HCT116 (cell line): ENCODE measurements around the gene AP1AR. TPM values are rescaled to one million over a fixed set of nuclear protein-coding genes. Genes with fewer than 3 reads are reported as not detected.

Experiments used
- ATAC-seq: fragments of 200-7000 bp; cut with Tn5 transposase; 2 replicates; pipeline ENCODE4 v1.9.1; 2020; ENCODE audit warnings: mild to moderate bottlenecking, moderate library complexity
- BruUV-seq: library from RNA; stranded (reverse); fragments of 400-500 nt; replicated peaks from 2 replicates; lab custom pipeline; 2021; lab: Mats Ljungman, UMichigan
- CTCF ChIA-PET: fragments of 300-600 bp; sonication (Branson Sonifier 250); formaldehyde crosslinking; loops from one replicate; lab custom pipeline; 2021; ENCODE audit warnings: antibody characterized with exemption; lab: Charles Lee
- POLR2A ChIA-PET: fragments of 300-600, 350-600 bp; sonication (Branson Sonifier 250); formaldehyde crosslinking; loops from one replicate; lab custom pipeline; 2021; ENCODE audit warnings: antibody characterized with exemption; lab: Charles Lee
- RAD21 ChIA-PET, 2 experiments: fragments of 300-600 bp; sonication (Branson Sonifier 250); formaldehyde crosslinking; loops; one replicate each; lab custom pipeline; 2023; ENCODE audit warnings: low total read pairs in 2 of 2; ENCODE audit not compliant: uncharacterized antibody in 2 of 2, unreplicated experiment in 2 of 2, low non-redundant PET in 1 of 2; lab: Charles Lee
- DNase-seq: peaks from one replicate; pipeline ENCODE4 v3.0.0-alpha.2; 2010; ENCODE audit warnings: low read depth, low spot score
- H2AFZ ChIP-seq: fragments of 200-600 bp; shearing (Covaris generic), sonication (generic); 2 replicates; pipeline ENCODE4 v1.6.1; 2017; ENCODE audit warnings: low read depth, mixed run types, mixed read lengths, antibody characterized with exemption, low read length; ENCODE audit not compliant: poor library complexity, severe bottlenecking
- H3K27ac ChIP-seq: 2 replicates; pipeline ENCODE4 v1.5.1; 2012; ENCODE audit warnings: low read depth, low read length
- H3K27me3 ChIP-seq: fragments of 200-600 bp; sonication (generic); 2 replicates; pipeline ENCODE4 v1.6.1; 2016; ENCODE audit warnings: mixed run types, low read length, mixed read lengths; ENCODE audit not compliant: insufficient read depth
- H3K36me3 ChIP-seq, 2 experiments: fragments of 200-500 bp in 1 of 2; fragments of 200-600 bp in 1 of 2; sonication (Bioruptor generic) in 1 of 2; sonication (generic) in 1 of 2; 2 replicates each; pipeline versions ENCODE4 v1.5.1 to v1.6.1; 2014 to 2016; ENCODE audit warnings: low read length in 2 of 2, inconsistent platforms in 1 of 2, mixed read lengths in 1 of 2, mixed run types in 1 of 2; ENCODE audit not compliant: insufficient read depth in 2 of 2, control insufficient read depth in 1 of 2
- H3K4me1 ChIP-seq, 2 experiments: fragments of 200-600 bp in 1 of 2; sonication (generic) in 1 of 2; 2 replicates each; pipeline versions ENCODE4 v1.5.1 to v1.6.1; 2012 to 2017; ENCODE audit warnings: low read length in 2 of 2, inconsistent platforms in 1 of 2, mild to moderate bottlenecking in 1 of 2, mixed read lengths in 1 of 2, mixed run types in 1 of 2, moderate library complexity in 1 of 2; ENCODE audit not compliant: insufficient read depth in 2 of 2, control insufficient read depth in 1 of 2
- H3K4me2 ChIP-seq: fragments of 200-600 bp; sonication (generic); 2 replicates; pipeline ENCODE4 v1.6.1; 2017; ENCODE audit warnings: mixed run types, low read length, mixed read lengths
- H3K4me3 ChIP-seq, 2 experiments: fragments of 200-600 bp in 1 of 2; sonication (generic) in 1 of 2; replicated peaks in 1 of 2; 2 replicates each; pipeline ENCODE4 v1.5.1; 2011 to 2016; ENCODE audit warnings: low read length in 2 of 2, control low read depth in 1 of 2, low read depth in 1 of 2, mild to moderate bottlenecking in 1 of 2, mixed read lengths in 1 of 2, mixed run types in 1 of 2
- H3K79me2 ChIP-seq: fragments of 200-600 bp; sonication (generic); 2 replicates; pipeline ENCODE4 v1.6.1; 2017; ENCODE audit warnings: mild to moderate bottlenecking, mixed run types, low read length, moderate library complexity, mixed read lengths; ENCODE audit not compliant: insufficient read depth
- H3K9ac ChIP-seq: fragments of 200-600 bp; sonication (generic); 2 replicates; pipeline ENCODE4 v1.6.1; 2016; ENCODE audit warnings: low read length, mixed read lengths
- H3K9me2 ChIP-seq: fragments of 200-600 bp; sonication (generic), shearing (Covaris generic); 2 replicates; pipeline ENCODE4 v1.6.1; 2017; ENCODE audit warnings: mixed run types, mild to moderate bottlenecking, moderate library complexity; ENCODE audit not compliant: insufficient read depth
- H3K9me3 ChIP-seq, 2 experiments: fragments of 200-500 bp in 1 of 2; fragments of 200-600 bp in 1 of 2; sonication (Bioruptor generic) in 1 of 2; sonication (generic) in 1 of 2; 2 replicates each; pipeline ENCODE4 v1.6.1; 2014 to 2017; ENCODE audit warnings: low read length in 2 of 2, mixed read lengths in 2 of 2, inconsistent platforms in 1 of 2, low read depth in 1 of 2, mild to moderate bottlenecking in 1 of 2, mixed run types in 1 of 2, moderate library complexity in 1 of 2; ENCODE audit not compliant: control insufficient read depth in 1 of 2, insufficient read depth in 1 of 2
- H4K20me1 ChIP-seq: fragments of 200-600 bp; sonication (generic), shearing (Covaris generic); 2 replicates; pipeline ENCODE4 v1.6.1; 2017; ENCODE audit warnings: mixed run types, mild to moderate bottlenecking, moderate library complexity; ENCODE audit not compliant: insufficient read depth
- CBX3 ChIP-seq: IDR thresholded peaks from 2 replicates; pipeline ENCODE4 v1.6.1; 2012; ENCODE audit warnings: low read depth
- CEBPB ChIP-seq: IDR thresholded peaks from 2 replicates; pipeline ENCODE4 v1.6.1; 2012; ENCODE audit warnings: low read depth
- JUND ChIP-seq: IDR thresholded peaks from 2 replicates; pipeline ENCODE4 v1.6.1; 2012
- SRF ChIP-seq: IDR thresholded peaks from 2 replicates; pipeline ENCODE4 v1.6.1; 2012; ENCODE audit warnings: low read depth
- YY1 ChIP-seq: IDR thresholded peaks from 2 replicates; pipeline ENCODE4 v1.6.1; 2011; ENCODE audit warnings: low read length, low read depth, moderate library complexity, mild to moderate bottlenecking; ENCODE audit not compliant: insufficient replicate concordance; ENCODE audit errors: extremely low read depth
- ZFX ChIP-seq: fragments of 450-650 bp; IDR thresholded peaks from 2 replicates; pipeline ENCODE4 v1.6.1; 2017
- intact Hi-C: fragments of 100-400 bp; cut with micrococcal nuclease; formaldehyde crosslinking; loops from 2 replicates; pipeline ENCODE4 v1.10.0; 2022
- total RNA-seq: library from RNA; stranded (reverse); gene quantifications from one replicate; pipeline ENCODE4 v1.2.1, GENCODE V29; 2021; ENCODE audit not compliant: unreplicated experiment
- TF ChIP-seq, protein P1 (sequence below): IDR thresholded peaks from 2 replicates; pipeline ENCODE4 v1.6.1; 2012
- TF ChIP-seq, protein P2 (sequence below), 3 experiments: fragments of 200-600 bp in 1 of 3; sonication (generic) in 1 of 3; IDR thresholded peaks in 2 of 3; conservative IDR thresholded peaks in 1 of 3; 2 replicates each; pipeline ENCODE4 v1.5.1; 2012 to 2017; ENCODE audit warnings: low read depth in 2 of 3, low read length in 2 of 3, antibody characterized with exemption in 1 of 3, borderline replicate concordance in 1 of 3, control low read depth in 1 of 3, mild to moderate bottlenecking in 1 of 3, mixed read lengths in 1 of 3, mixed run types in 1 of 3, moderate library complexity in 1 of 3; ENCODE audit not compliant: insufficient read depth in 1 of 3

Gene AP1AR
- total RNA-seq, 1 experiment from 2014 or later: 56.7 TPM

DNA sequence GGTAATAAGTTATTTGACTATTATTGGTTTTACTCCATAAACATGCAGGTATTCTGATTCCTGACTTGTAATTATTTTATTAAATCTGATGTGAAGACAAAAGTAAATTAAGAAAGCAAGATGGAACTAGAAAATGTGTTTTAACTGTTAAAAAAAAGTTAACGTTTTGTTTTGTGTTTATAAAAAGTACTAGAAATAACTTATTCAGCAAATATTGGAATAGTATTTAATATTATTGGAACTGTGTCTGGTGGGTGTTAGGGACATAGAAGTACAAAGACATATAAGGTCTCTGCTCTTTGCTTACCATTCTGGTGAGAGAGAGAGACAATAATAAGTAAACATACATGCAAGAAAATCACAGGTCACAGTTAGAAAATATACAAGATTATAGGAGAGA is 38.5 kb downstream of the AP1AR start:
- BruUV-seq: no TSS peak
- Histone ChIP-seq H3K27me3 (no peaks in the 10 kb centered on the region), H3K27ac (no peak overlapping the region), H3K4me3 (no peak overlapping the region), H2AFZ (no peak overlapping the region), H3K36me3 (peaks cover 8 to 16% of the 10 kb centered on the region in 2 experiments; a peak in 2 of 4 replicates), H4K20me1 (peaks cover 3% of the 10 kb centered on the region; the same call in 1 of the 2 replicates), H3K9ac (no peak overlapping the region), H3K9me3 (no peaks in the 10 kb centered on the region), H3K79me2 (peaks cover 9% of the 10 kb centered on the region), H3K9me2 (no peaks in the 10 kb centered on the region), H3K4me2 (no peak overlapping the region), H3K4me1 (peaks cover 10 to 17% of the 10 kb centered on the region in 2 experiments; a peak in 3 of 4 replicates)
- ChIA-PET POLR2A (no interaction called here), CTCF (interaction anchor here (3.4 kb wide), 1 partner anchor 170 kb away, joined by 8 read pairs; no protein-coding TSS in a partner anchor), RAD21 (no interaction called here)
- ATAC-seq: no peak
- no peak for DNase-seq
- intact Hi-C loops: no loop called here
- TF ChIP-seq CEBPB (no peak), YY1 (no peak), JUND (no peak), CBX3 (no peak), ZFX (no peak), SRF (no peak)
- TF ChIP-seq, protein P1, sequence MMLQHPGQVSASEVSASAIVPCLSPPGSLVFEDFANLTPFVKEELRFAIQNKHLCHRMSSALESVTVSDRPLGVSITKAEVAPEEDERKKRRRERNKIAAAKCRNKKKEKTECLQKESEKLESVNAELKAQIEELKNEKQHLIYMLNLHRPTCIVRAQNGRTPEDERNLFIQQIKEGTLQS: no peak
- TF ChIP-seq, protein P2, sequence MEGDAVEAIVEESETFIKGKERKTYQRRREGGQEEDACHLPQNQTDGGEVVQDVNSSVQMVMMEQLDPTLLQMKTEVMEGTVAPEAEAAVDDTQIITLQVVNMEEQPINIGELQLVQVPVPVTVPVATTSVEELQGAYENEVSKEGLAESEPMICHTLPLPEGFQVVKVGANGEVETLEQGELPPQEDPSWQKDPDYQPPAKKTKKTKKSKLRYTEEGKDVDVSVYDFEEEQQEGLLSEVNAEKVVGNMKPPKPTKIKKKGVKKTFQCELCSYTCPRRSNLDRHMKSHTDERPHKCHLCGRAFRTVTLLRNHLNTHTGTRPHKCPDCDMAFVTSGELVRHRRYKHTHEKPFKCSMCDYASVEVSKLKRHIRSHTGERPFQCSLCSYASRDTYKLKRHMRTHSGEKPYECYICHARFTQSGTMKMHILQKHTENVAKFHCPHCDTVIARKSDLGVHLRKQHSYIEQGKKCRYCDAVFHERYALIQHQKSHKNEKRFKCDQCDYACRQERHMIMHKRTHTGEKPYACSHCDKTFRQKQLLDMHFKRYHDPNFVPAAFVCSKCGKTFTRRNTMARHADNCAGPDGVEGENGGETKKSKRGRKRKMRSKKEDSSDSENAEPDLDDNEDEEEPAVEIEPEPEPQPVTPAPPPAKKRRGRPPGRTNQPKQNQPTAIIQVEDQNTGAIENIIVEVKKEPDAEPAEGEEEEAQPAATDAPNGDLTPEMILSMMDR (IDR thresholded peaks at IDR 0.05 in 2 of 3, conservative IDR thresholded peaks at IDR 0.05 in 1 of 3; ENCODE audit: borderline replicate concordance in 1 of 3, insufficient read depth in 1 of 3, low read depth in 2 of 3, low read length in 2 of 3): no peak
